ENCODE measurements around the gene TFB1M.
"Not testable (repeated sequence)": the region's sequence is repeated elsewhere in the genome, so short reads cannot be mapped to it uniquely, and the experiment has no call there.

Gene TFB1M

DNA sequence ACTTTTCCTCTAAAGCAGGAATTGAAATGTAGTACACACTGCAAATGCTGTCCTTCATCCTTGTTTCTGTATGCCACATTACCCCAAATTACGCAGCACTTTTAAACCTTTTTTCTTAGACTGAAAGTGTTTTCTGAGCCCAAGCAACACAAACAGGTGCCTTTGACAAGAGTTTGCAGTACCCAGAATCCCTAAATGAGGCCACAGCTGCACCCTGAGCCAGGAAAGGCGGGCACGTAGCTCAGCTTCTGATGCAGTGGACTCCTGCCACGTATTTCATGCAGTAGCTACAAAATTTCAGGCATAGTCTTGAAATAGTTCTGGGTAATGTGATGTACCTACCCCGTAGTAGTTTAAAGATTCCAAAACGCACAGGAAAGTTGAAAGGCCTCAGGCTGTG, 81.4 kb downstream of the TFB1M start:
- DNase-seq, result no peak

DNA sequence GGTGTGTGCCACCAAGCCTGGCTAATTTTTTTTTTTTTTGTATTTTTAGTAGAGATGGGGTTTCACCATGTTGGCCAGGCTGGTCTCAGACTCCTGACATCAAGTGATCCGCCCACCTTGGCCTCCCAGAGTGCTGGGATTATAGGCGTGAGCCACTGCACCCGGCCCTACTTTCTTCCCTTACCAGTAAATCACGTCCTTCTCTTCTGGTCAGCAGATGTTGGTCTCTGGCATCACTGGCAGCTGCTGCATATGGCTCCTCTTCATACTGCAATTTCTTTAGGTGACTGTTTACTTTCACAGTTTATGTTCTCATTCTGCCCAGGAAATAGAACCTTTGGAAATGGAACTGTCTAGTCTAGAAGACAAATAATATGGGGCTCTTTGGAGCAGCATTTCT, 83.3 kb downstream of the TFB1M start:
- not testable (repeated sequence) for DNase-seq

GRCh38 chr6:155228546-155229166, 85.6 kb downstream of the TFB1M start:
- DNase-seq, result no peak

GRCh38 chr6:155227046-155227445, 87.2 kb downstream of the TFB1M start:
- DNase-seq, result no peak

DNA sequence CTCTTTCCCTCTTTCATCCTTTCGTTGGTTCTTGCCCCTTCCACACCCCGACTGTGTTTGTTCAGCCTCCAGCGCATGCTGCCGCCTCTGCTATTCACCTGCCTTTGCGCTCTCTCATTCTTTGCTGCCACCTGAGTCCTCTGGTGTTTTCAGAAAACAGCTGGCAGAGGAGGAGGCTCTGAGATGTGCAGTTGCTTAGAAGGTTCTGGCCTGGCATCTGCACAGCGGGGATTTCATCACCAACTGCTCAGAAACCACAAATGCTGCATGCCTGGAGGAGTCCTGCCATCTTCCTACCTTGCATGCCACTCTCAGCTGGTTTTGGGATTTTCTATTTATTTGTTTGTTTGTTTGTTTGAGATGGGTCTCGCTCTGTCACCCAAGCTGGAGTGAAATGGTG, 89.7 kb downstream of the TFB1M start:
- DNase-seq, result no peak

DNA sequence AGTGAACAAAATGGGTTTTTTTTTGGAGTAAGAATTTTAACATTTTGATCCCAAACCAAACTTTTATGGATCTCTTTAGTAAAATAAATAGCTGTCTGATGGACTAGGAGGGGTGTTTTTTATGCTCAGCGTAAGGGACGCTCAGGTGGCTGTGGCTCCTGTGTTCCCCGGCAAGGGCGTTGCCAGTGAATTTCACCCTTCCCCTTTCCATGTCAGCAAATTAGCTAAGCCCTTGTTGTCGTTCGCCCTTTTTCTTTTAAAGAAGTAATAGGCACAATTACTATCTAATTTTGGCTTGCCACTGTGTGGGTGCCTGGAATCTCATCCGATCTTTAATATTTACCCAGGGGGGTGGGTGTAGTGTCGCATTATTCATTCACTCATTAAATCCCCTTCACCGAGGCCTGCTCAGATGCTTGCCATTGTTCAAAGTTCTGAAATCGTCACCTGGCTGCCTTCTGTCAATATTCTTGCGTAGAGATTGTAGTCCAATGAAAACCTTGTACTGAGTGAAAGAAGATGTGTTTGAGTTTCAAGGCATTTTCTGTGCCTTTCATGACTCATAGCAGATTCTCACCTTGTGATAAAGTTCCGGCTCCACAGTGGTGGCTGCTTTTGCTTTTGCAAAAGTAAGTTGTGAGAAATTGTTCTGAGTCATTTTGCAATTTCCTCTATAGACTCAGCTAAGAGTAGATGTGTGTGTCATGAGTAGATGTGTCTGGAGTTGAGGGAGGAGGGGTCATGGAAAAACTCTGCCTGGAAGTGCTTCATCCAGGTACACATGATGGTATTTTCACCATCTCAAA, 90.4 kb downstream of the TFB1M start:
- no peak for DNase-seq

- no peak for DNase-seq
Measured at GRCh38 chr6:155222506-155222905, 91.8 kb downstream of the TFB1M start.

- DNase-seq, result no peak
Measured at GRCh38 chr6:155221086-155221485, 93.2 kb downstream of the TFB1M start.

GRCh38 chr6:155219858-155220301, 94.4 kb downstream of the TFB1M start:
- DNase-seq, result no peak

GRCh38 chr6:155219299-155219698, 95.0 kb downstream of the TFB1M start:
- DNase-seq, result no peak

GRCh38 chr6:155218711-155219110, 95.6 kb downstream of the TFB1M start:
- DNase-seq, result not testable (repeated sequence)

- DNase-seq, result peak; percentile 30
Measured at GRCh38 chr6:155216312-155217046, 97.8 kb downstream of the TFB1M start.

- DNase-seq, result no peak
Measured at GRCh38 chr6:155215906-155216305, 98.4 kb downstream of the TFB1M start.

GRCh38 chr6:155213611-155214372, 100.5 kb downstream of the TFB1M start:
- DNase-seq, result no peak

DNA sequence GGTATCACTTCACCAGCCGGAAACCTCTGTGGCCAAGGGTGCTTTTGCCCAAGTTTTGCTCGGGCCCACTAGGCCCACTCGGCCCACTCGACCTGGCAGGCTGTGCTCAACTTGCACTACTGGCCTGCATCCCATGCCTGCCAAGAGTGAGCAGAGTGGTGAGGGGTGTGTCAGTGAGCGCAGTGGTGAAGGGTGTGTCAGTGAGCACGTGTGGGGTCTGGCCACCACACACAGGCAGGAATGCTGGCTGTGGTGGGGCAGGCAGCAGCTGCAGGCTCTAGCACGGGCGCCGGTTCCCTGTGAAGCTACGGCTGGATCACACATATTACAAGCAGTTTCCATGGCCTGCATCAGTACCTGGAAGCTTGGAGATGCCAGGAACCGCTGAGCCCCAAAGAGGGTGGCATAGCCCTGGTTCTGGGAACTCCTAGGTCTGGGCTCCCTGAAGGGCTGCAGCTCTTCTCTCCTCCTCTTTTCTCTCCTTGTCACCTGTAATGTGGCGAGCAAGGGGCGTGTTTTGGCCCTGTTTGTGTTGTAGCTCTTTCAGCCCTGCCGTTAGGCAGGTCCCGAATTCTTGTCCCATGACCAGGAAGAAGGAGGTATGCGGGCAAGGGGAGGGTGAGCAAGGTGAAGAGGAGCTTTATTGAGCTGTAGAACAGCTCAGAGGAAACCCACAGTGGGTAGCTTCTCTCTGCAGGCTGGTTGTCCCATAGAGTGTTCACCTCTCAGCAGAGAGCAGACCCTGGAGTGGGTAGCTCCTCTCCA, 101.5 kb downstream of the TFB1M start:
- no peak for DNase-seq

GRCh38 chr6:155212106-155212505, 102.2 kb downstream of the TFB1M start:
- DNase-seq, result no peak

- no peak for DNase-seq
Measured at GRCh38 chr6:155207223-155207622, 107.1 kb downstream of the TFB1M start.
